HG03442 (cell line): Measurements from ENCODE around the gene C2CD4D.
"Not testable (repeated sequence)": the region's sequence is repeated elsewhere in the genome, so short reads cannot be mapped to it uniquely, and the experiment has no call there.

Experiments
- ATAC-seq: cut with Tn5 transposase; IDR thresholded peaks from one replicate; pipeline ENCODE4 v1.9.1; 2021; ENCODE audit warnings: mild to moderate bottlenecking, moderate library complexity; ENCODE audit not compliant: unreplicated experiment

C2CD4D gene

GRCh38 chr1:151839457-151840403, at the start of gene C2CD4D:
TSS of gene C2CD4D (minus strand) at chr1:151839820. CDS start at chr1:151838989, 831 bp downstream.
- peak; percentile 29 for ATAC-seq

DNA sequence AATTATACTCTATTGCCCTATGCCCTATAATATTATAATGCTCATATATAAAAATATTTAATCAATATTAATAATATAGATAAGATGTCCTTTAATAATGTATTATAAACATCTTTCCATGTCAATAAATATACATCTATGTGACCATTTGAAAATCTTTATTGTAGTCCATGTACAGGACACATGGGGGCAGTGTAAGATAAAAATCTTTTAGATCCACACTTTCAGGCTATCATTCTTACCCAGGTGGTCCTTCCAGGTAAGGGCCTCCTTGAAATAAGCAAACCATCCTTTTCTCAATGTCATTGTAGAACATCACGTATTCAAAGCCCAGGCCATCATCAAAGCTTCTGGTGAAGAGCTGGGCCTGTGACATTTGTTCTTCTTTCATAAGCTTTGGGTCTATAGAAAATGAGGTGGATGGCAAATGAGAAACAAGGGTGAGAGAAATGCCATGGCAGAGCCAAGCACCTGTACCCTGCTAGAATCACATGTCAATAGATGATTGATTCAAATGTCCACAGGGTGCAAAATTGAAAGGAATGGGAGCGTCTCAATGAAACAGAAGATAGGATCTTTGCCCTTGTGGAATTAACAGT, 49.5 kb upstream of the C2CD4D start:
- ATAC-seq, result no peak

DNA sequence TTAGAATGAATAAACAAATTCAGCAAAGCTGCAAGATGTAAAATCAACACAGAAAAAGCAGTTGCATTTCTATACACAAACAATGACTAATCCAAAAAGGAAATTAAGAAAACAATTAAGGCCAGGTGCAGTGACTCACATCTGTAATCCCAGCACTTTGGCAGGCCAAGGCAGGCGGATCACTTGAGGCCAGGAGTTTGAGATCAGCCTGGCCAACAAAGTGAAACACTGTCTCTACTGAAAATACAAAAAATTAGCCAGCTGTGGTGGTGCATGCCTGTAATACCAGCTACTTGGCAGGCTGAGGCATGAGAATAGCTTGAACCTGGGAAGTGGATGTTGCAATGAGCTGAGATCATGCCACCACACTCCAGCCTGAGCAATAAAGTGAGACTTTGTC, 47.4 kb upstream of the C2CD4D start:
- no peak for ATAC-seq

DNA sequence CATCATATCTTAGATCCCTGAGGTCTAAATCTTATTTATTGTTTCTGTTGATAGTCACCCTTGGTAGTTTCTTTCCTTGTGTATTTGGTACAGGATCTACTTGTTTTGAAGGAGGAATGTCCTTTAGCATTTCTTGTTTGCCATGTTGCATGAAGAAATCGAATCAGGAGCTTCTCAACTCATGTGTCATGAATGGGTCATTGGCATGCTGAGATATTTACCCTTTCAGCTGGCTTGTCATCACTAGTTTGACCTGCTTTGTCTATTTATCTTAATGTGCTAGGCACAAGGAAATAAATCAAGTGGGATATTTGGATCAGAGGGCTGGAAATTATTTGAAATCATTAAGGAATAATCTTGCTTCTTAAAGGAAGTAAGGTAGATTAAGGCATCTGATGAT, 45.9 kb upstream of the C2CD4D start:
- ATAC-seq, result no peak

GRCh38 chr1:151884879-151885278, 45.3 kb upstream of the C2CD4D start:
- ATAC-seq, result not testable (repeated sequence)

GRCh38 chr1:151884445-151884844, 44.8 kb upstream of the C2CD4D start:
- not testable (repeated sequence) for ATAC-seq

DNA sequence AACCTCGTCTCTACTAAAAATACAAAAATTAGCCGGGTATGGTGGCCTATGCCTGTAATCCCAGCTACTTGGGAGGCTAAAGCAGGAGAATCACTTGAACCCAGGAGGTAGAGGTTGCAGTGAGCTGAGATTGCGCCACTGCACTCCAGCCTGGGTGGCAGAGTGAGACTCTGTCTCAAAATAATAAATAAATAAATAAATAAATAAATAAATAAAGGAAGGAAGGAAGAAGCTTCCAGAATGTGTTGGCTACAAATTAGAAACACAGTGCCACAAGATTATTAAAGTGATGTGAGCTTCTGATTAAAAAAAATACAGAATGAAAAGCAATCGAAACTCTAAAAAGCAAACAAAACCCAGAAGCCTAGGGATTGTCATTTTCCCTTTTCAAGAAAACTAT, 44.3 kb upstream of the C2CD4D start:
- ATAC-seq, result not testable (repeated sequence)

GRCh38 chr1:151882918-151883317, 43.3 kb upstream of the C2CD4D start:
- not testable (repeated sequence) for ATAC-seq

GRCh38 chr1:151882466-151882865, 42.8 kb upstream of the C2CD4D start:
- no peak for ATAC-seq

DNA sequence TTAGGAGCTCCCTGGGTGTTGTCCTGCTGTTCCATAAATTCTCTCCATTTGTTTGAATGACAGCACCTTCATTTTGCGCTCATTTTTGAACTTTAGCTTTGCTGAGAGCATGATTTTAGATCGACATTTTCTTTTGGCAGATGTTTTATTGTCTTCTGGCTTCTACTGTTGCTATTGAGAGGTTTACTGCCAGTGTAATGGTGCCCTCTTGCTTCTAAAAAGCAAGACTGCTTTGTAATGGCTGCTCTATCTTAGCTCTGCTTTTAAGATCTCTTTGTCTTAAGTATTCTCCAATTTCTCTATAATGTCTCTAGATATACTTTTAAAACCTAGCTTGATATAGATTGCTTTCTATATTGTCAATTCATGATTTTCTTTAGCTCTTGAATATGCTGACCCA, 41.9 kb upstream of the C2CD4D start:
- no peak for ATAC-seq

DNA sequence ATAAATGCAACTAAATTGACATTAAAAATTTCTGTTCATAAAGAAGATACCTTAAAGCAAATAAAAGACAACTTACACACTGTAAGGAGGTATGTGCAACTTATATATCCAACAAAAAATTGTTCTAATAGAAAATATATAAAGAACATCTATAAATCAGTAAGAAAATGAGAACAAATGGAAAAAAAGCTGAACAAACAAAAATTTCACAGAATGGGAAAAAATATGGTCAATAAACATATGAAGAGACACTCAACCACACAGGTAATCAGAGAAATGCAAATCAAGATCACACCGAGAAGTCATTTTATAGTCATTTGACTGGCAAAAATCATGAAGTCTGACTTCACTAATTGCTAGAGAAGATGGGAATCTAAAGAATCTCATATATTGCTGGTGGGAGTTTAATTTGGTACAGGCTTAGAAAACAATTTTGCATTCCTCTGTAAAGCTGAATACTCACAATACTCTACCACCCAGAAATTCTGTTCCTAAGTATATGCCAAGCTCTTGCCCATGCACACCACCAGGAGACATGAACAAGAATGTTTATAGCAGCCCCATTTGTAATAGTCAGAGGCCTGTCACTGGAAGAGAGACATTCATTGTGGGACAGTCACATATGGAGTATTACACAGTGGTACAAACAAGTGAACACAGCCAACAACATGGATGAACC, 35.9 kb upstream of the C2CD4D start:
- ATAC-seq, result no peak

DNA sequence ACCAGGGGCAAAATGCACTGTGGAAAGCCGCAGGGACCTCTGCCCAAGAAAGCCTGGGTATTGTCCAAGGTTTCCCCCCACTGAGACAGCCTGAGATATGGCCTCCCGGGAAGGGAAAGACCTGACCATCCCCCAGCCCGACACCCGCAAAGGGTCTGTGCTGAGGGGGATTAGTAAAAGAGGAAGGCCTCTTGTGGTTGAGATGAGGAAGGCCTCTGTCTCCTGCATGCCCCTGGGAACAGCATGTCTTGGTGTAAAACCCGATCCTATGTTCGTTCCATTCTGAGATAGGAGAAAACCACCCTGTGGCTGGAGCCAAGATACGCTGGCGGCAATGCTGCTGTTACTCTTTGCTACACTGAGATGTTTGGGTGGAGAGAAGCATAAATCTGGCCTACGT, 33.2 kb upstream of the C2CD4D start:
- not testable (repeated sequence) for ATAC-seq

DNA sequence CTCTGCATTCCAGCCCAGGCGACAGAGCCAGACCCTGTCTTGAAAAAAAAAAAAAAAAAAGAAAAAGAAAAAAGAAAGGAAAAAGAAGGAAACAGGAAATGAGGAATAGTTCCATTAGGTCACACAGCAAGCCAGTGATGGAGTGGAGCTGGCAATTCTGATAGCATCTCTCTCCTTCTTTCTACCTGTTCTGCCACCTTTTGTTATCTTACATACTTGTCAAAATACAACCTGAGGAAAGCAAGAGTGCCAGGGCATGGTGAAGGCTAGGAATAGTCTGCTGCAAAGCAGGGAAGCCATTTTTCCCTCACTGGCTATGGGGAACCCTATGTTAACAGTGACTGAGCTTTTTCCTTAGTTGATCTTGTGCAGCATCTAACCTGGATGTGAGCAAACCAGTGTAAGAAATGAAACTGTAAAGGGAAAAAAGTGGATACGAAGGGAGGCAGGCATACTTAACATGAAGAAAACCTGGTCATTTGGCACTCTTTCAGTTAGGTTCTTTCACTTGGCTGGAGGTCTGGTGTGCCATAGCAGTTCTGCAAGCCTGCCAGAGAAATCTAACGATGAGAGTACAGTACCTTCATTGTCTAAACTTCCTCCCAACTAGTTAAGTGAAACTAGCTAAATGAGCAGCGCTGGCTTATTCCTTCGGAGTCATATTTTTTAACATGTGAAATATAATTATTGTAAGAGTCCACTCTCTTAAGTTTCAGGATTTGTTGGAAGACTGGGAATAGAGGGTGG, 31.8 kb upstream of the C2CD4D start:
- ATAC-seq, result no peak

DNA sequence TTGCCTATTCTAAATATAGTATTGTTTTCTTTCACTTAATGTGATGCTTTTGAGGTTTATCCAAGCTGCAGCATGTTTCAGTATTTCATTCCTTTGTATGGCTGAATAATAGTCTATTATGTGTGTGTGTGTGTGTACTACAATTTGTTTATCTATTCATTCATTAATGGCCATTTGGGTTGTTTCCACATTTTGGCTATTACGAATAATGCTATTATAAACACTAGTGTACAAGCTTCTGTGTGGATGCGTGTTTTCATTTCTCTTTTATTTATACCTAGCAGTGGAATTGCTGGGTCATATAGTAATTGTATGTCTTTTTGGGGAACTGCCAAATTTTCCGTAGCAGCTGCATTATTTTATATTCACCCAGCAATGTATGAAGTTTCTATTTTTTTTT, 28.9 kb upstream of the C2CD4D start:
- ATAC-seq, result no peak

DNA sequence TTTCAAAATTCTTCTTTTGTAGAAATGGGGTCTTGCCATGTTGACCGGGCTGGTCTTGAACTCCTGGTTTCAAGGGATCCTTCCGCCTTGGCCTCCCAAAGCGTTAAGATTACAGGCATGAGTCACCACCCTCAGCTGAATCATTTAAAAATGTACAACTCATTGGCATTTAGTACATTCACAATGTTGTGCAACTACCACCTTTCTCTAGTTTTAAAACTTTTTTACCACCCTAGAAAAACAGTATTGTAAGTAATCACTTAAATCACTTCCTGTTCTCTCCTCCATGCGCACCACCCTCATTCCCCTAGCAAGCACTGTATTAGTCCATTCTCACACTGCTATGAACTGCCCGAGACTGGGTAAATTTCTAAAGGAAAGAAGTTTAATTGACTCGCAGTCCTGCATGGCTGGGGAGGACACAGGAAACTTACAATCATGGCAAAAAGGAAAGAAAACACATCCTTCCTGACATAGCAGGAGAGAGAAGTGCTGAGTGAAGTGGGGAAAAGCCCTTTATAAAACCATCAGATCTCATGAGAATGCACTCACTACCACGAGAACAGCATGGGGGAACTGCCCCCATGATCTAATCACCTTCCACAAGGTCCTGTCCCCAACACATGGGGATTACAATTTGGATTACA, 28.3 kb upstream of the C2CD4D start:
- ATAC-seq, result no peak

GRCh38 chr1:151867321-151867720, 27.7 kb upstream of the C2CD4D start:
- ATAC-seq, result no peak

DNA sequence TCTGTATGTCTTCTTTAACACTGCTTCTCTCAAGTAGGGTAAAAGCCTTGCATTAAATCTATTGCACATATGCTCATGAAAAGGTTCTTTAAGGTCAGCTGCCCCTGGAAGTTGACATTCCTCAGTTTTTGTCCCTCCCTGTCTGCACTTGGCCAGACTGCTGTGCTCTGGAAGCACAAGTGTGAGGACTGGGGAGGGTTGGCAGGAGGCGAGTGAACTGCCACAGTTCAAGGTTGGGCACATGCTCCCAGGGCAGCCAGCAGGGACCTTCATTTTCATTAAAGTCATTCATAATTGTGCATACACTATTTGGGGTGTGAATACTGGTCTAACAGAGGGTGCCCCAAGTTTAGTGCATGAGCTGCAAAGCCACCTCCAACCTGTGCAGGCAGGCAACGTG, 24.8 kb upstream of the C2CD4D start:
- no peak for ATAC-seq

- ATAC-seq, result no peak
Measured at GRCh38 chr1:151862604-151863003, 23.0 kb upstream of the C2CD4D start.

- no peak for ATAC-seq
Measured at GRCh38 chr1:151860504-151861187, 21.0 kb upstream of the C2CD4D start.

- ATAC-seq, result no peak
Measured at GRCh38 chr1:151859891-151860293, 20.3 kb upstream of the C2CD4D start.
